Activated CD8-positive, alpha-beta memory T cell treated with anti-CD3 and anti-CD28 coated beads, Interleukin-2, amount 50 U/mL, for 1 hour (primary cell): Measurements from ENCODE around the gene CSMD2.

Source experiments
- DNase-seq: peaks from one replicate; pipeline ENCODE4 v3.0.0-alpha.2; 2020; ENCODE audit errors: extremely low read depth

CSMD2 gene

GRCh38 chr1:34156739-34157138, 8.3 kb downstream of the CSMD2 start:
- DNase-seq: no peak

GRCh38 chr1:34155860-34156259, 9.2 kb downstream of the CSMD2 start:
- DNase-seq: no peak

GRCh38 chr1:34153246-34153645, 11.8 kb downstream of the CSMD2 start:
- DNase-seq: no peak

DNA sequence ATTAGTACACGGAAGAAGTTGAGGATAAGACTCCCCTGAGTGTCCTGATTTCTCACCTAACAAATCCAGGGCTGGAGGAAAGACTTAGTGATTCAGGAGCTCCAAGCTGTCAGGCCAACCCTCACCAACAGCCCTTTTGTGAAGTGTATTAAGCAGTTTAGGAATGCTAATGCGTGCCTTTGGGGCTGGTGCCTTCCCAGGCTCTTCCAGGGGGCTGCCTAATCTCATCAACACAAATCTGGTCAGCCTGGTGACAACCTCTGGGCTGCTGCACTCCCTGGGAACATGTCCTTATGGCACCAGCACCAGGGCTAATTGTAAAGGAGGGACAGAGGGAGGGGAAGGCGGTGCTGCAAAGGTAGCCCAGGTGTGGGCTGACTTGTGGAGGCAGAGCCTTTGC, 15.5 kb downstream of the CSMD2 start:
- DNase-seq: no peak

DNA sequence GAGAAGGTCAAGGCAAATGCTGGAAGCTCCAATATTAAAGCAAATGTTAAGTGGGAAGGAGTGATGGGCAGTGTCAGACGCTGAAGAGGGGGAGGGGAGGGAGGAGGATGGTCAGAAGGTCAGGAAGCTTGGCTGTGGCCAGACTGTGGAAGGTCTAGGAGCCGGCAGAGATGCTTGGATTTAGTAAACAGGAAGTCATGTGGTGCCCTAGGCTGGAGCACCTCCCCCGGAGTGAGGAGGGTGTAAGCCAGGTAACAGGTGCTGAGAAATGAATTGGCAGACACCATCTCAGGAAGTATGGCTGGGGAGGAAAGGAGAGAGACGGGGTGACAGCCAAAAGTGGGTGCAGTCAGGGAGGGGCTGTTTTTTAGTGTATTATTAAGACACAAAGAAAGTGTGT, 17.7 kb downstream of the CSMD2 start:
- DNase-seq: no peak

- no peak for DNase-seq
Measured at GRCh38 chr1:34144766-34145165, 20.3 kb downstream of the CSMD2 start.

- DNase-seq: no peak
Measured at GRCh38 chr1:34143975-34144374, 21.1 kb downstream of the CSMD2 start.

DNA sequence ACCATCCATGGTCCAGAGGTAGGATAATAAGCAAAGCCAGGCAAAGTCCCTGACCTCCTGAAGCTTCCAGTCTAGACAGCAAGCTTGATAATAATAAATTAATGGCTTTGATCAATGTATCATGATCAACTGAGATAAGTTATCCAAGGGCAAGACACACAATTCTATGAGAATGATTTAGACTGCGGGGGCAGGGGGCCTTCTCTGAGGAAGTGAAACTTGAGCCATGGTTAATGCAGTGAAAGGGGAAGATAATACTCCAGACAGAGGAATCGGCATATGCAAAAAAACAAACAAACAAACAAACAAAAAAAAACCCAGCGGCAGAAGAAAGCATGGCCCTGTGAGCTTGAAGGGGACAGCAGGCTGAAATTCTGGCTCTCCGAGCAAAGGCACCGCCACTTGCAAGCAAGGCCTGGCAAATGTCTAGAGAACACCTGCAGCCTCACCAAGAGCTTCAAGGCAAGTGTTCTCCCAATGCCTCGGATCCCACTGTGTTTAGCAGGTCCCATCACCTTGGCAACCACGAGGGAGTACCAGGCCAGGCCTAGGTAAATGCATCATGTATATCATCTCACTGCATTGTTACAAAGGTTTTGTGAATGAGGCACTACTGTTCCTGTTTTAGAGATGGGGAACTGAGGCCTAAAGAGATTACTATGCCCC, 24.9 kb downstream of the CSMD2 start:
- DNase-seq: no peak

DNA sequence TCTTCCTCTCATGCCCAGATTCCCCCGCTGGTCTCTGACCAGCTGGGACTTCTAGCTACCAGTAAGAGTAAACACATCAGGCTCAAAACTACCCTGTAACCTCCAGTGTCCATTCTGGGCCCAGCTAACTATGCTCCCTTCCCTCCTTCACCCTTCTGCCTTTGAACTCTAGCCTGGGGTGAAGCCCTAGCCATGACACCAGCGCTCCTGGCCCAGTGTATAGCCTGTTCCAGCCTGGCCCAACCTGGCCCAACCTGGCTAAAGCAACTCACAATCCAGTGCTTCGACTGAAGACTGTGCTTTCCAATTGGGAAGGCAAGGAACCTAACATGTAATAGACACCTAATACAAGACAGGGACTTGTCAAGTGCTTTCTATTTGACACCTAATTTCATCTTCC, 27.6 kb downstream of the CSMD2 start:
- DNase-seq: no peak

DNA sequence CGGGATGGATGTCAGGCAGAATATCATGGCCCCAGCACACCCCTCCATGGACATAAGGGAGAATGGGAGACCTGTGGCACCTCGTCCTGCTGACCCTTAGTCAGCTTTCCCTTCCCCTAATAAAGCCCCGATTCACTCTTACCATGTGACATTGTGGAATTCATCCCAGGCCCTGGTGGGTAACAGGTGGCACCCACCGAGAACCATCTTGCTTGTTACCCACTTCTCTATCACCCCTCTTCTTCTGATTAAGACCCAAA, 32.9 kb downstream of the CSMD2 start:
- DNase-seq: no peak

- DNase-seq: no peak
Measured at GRCh38 chr1:34131396-34132160, 33.5 kb downstream of the CSMD2 start.

- DNase-seq: no peak
Measured at GRCh38 chr1:34130306-34130705, 34.7 kb downstream of the CSMD2 start.

- DNase-seq: no peak
Measured at GRCh38 chr1:34129630-34130029, 35.4 kb downstream of the CSMD2 start.

GRCh38 chr1:34128186-34128889, 36.7 kb downstream of the CSMD2 start:
- no peak for DNase-seq

DNA sequence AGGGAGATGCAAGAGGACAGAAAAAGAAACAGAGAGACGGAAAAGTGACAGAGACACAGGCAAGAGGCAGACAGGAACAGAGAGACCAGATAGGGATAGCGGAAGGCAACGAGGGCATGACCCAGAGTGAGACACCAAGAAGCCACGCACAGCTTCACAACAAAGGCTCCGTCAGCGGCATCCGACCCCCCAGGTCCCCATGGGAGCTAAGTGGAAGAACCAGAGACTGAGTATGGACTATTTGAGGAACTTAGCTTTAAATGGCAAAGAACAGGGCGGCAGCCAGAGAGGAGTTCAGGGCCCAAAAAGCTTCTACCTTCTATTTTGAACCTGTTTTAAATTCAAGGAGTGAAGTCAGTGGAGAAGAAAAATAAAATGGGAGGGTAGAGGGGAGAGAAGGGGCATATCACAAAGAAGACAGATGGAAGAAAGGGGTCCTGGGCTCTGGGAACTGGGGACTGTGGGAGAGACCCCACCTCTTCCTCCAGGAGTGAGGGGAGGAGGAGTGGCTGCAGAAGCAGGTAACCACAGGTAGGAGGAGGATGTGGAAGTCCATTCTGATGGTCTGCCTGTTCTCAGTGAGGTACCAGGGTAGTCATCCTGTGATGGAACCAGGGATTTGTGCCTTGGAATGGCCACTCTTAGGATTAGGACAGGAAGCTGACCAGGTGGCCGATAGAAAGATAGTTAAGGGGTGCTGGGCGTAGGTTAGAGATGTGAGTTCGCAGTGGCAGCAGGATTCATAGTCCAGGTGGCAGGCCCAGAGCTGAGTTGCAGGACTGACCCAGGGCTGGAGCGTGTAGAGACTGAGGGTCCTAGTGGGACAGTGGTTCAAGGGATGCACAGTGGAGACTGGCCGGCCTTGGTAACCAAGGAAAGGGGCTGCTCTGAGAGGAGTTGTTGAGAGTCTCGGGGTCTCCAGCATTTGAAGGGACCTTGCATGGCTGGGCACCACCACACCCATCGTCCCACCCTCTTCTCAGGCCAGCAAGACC, 37.7 kb downstream of the CSMD2 start:
- DNase-seq: no peak

DNA sequence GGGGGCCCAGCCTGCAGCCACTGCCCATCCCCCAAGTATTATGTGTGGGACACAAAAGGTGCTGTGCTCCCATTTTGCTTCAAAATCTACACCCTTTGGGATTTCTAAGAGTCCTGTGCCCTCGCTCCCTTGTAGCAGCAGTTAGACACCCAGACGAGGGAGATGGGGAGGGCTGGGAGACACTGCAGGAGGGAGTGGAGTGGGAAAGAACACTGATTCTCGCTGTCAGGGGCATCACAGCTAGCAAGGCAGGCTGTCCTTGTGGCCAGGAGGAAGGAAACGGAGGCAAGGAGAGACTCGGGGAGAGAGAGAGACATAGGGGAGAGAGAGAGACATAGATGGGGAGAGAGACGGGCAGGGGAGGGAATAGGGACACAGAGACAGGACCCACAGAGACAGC, 38.5 kb downstream of the CSMD2 start:
- no peak for DNase-seq

GRCh38 chr1:34125721-34126380, 39.2 kb downstream of the CSMD2 start:
- no peak for DNase-seq

DNA sequence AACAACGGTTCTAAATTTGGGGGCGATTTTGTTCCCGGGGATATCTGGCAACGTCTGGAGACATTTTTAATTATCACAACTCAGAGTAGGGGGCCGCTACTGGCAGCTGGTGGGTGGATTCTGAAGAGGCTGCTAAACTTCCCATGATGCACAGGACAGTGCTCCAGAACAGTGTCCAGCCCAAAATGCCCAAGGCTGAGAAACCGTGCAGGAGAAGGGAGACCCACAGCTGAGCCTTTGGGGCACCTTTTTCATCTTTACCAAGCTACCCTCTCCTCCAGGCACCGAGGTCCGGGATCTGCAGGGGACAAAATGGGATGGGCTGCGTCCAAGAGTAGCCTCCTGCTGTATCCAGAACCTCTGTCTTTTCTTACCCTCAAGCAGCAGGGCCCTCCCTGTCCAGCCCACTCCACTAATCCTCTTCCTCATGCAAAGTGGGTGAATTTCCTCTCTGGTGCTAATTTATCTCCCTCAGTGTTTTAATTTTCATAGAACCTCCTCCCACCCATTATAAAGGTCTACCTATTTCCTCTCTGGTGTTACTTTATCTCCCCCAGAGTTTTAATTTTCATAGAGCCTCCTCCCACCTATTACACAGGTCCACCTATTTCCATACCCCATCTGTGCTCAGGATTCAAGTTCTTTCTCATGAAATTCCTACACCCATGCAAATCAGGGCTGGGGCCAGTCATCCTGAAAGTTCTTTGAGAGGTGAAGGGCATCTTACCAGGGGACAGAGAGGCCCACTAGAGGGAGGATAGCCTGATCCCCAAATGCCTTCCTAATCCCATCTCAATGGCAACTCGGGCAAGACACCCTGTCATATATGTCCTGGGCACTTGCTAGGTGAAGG, 42.7 kb downstream of the CSMD2 start:
- no peak for DNase-seq

DNA sequence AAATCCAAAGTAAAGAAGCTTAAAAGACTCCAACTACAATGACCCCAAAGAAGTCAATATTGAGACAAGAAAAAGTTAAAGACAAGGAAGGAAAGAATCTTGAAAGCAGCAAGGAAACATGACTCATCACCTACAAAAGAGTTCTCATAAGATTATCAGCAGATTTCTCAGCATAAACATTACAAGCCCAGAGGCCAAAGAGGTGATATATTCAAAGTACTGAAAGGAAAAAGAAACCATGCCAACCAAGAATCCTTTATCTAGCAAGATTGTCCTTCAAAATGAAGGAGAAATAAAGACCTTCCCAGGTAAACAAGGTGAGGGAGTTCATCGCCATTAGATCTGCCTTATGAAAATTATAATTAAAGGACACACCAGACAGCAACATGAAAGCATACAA, 49.8 kb downstream of the CSMD2 start:
- no peak for DNase-seq

GRCh38 chr1:34113887-34114286, 51.1 kb downstream of the CSMD2 start:
- no peak for DNase-seq

DNA sequence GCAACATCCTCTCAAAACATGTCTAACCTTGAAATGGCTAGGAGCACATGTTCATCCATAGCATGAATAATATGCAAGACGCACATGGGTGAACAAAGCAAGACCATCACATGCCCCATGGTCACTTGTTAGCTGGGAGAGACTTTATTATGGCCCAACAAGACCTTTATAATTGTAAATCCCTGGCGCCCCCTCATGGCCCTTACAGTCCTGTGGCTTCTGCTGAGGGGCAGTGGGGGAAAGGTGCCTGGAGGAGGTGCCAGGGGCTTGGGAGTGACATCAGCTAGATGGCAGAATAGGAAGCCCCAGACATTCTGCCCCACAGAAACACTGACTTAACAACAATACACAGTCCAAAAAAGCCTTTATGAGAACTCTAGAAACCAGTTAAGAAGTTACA, 51.7 kb downstream of the CSMD2 start:
- DNase-seq: no peak
